ENCODE data around the gene NIM1K.
A peak's percentile ranks its signal among the peaks of the same experiment; 100 is the strongest.
"Not testable (repeated sequence)": the region's sequence is repeated elsewhere in the genome, so short reads cannot be mapped to it uniquely, and the experiment has no call there.

The NIM1K gene

GRCh38 chr5:43301653-43302091 lies 109.6 kb downstream of the NIM1K start:
- H3K4me3 ChIP-seq (ENCODE audit: low read length): no peak overlapping the region
- no peak for DNase-seq (ENCODE audit: low read depth)
- TF ChIP-seq CTCF (IDR thresholded peaks at IDR 0.05; ENCODE audit: insufficient read depth, low read depth, low read length, missing control alignments): no peak

- H3K4me3 ChIP-seq (ENCODE audit: low read length): no peak overlapping the region
- TF ChIP-seq CTCF (IDR thresholded peaks at IDR 0.05; ENCODE audit: insufficient read depth, low read depth, low read length, missing control alignments): no peak
- DNase-seq (ENCODE audit: low read depth): no peak
Observed at GRCh38 chr5:43302481-43302880, 110.5 kb downstream of the NIM1K start.

- no peak for TF ChIP-seq CTCF (IDR thresholded peaks at IDR 0.05; ENCODE audit: insufficient read depth, low read depth, low read length, missing control alignments)
- DNase-seq (ENCODE audit: low read depth): no peak
- H3K4me3 ChIP-seq (ENCODE audit: low read length): no peak overlapping the region
Observed at GRCh38 chr5:43303242-43303641, 111.2 kb downstream of the NIM1K start.

GRCh38 chr5:43304525-43304924 lies 112.5 kb downstream of the NIM1K start:
- DNase-seq (ENCODE audit: low read depth): no peak
- no peak overlapping the region for H3K4me3 ChIP-seq (ENCODE audit: low read length)
- no peak for TF ChIP-seq CTCF (IDR thresholded peaks at IDR 0.05; ENCODE audit: insufficient read depth, low read depth, low read length, missing control alignments)

GRCh38 chr5:43305948-43306565 lies 114.0 kb downstream of the NIM1K start:
- TF ChIP-seq CTCF (IDR thresholded peaks at IDR 0.05; ENCODE audit: insufficient read depth, low read depth, low read length, missing control alignments): peak; percentile 63
- H3K4me3 ChIP-seq (ENCODE audit: low read length): no peak overlapping the region
- DNase-seq (ENCODE audit: low read depth): peak; percentile 65

GRCh38 chr5:43306954-43307353 lies 114.9 kb downstream of the NIM1K start:
- not testable (repeated sequence) for H3K4me3 ChIP-seq (ENCODE audit: low read length)

GRCh38 chr5:43309122-43309521 lies 117.1 kb downstream of the NIM1K start:
- TF ChIP-seq CTCF (IDR thresholded peaks at IDR 0.05; ENCODE audit: insufficient read depth, low read depth, low read length, missing control alignments): no peak

More at GRCh38 chr5:43306954-43307353, 114.9 kb downstream of the NIM1K start:
- not testable (repeated sequence) for DNase-seq (ENCODE audit: low read depth)

More at GRCh38 chr5:43309122-43309521, 117.1 kb downstream of the NIM1K start:
- no peak for DNase-seq (ENCODE audit: low read depth)
- H3K4me3 ChIP-seq (ENCODE audit: low read length): no peak overlapping the region

Data from epithelial cell of esophagus (primary cell).